GM18498 (cell line): ENCODE measurements around the gene GPR155.

ENCODE experiments used
- ATAC-seq: cut with Tn5 transposase; IDR thresholded peaks from one replicate; pipeline ENCODE4 v1.9.1; 2021; ENCODE audit warnings: mild to moderate bottlenecking, moderate library complexity; ENCODE audit not compliant: unreplicated experiment

The GPR155 gene

GRCh38 chr2:174486563-174487107, at the start of gene GPR155:
Gene GPR155 (minus strand): TSS chr2:174487029. CDS start chr2:174481956, 5,073 bp downstream.
- ATAC-seq = peak; percentile 39

- no peak for ATAC-seq
Observed at GRCh38 chr2:174535757-174536703, 49.2 kb upstream of the GPR155 start.

GRCh38 chr2:174535083-174535482, 48.3 kb upstream of the GPR155 start:
- no peak for ATAC-seq

- no peak for ATAC-seq
Observed at GRCh38 chr2:174529916-174530315, 43.1 kb upstream of the GPR155 start.

- no peak for ATAC-seq
Observed at GRCh38 chr2:174527959-174528358, 41.1 kb upstream of the GPR155 start.

GRCh38 chr2:174527101-174527721, 40.4 kb upstream of the GPR155 start:
- no peak for ATAC-seq

GRCh38 chr2:174524527-174524926, 37.7 kb upstream of the GPR155 start:
- no peak for ATAC-seq

- no peak for ATAC-seq
Observed at GRCh38 chr2:174522553-174522952, 35.7 kb upstream of the GPR155 start.

GRCh38 chr2:174518395-174518794, 31.6 kb upstream of the GPR155 start:
- no peak for ATAC-seq

- ATAC-seq = peak; percentile 66
Observed at GRCh38 chr2:174516501-174517378, 29.9 kb upstream of the GPR155 start.

- no peak for ATAC-seq
Observed at GRCh38 chr2:174512345-174512744, 25.5 kb upstream of the GPR155 start.

GRCh38 chr2:174511580-174512260, 24.9 kb upstream of the GPR155 start:
- no peak for ATAC-seq

- ATAC-seq = no peak
Observed at GRCh38 chr2:174510583-174511189, 23.9 kb upstream of the GPR155 start.

GRCh38 chr2:174503161-174503809, 16.5 kb upstream of the GPR155 start:
- no peak for ATAC-seq

- no peak for ATAC-seq
Observed at GRCh38 chr2:174499371-174499770, 12.5 kb upstream of the GPR155 start.

GRCh38 chr2:174495365-174496012, 8.7 kb upstream of the GPR155 start:
- ATAC-seq = no peak

- ATAC-seq = peak; percentile 50
Observed at GRCh38 chr2:174493549-174494331, 6.9 kb upstream of the GPR155 start.

GRCh38 chr2:174492963-174493431, 6.2 kb upstream of the GPR155 start:
- ATAC-seq = peak; percentile 90
